VCaP (cell line): ENCODE data around the gene LEMD2.

Source experiments
- H3K27ac ChIP-seq: fragments of 450-650 bp; 2 replicates; pipeline ENCODE4 v1.5.1; 2017
- TF ChIP-seq, protein P1 (sequence below): fragments of 450-650 bp; conservative IDR thresholded peaks from 2 replicates; pipeline ENCODE4 v1.5.1; 2017; ENCODE audit warnings: mild to moderate bottlenecking, moderate library complexity

Gene LEMD2

DNA sequence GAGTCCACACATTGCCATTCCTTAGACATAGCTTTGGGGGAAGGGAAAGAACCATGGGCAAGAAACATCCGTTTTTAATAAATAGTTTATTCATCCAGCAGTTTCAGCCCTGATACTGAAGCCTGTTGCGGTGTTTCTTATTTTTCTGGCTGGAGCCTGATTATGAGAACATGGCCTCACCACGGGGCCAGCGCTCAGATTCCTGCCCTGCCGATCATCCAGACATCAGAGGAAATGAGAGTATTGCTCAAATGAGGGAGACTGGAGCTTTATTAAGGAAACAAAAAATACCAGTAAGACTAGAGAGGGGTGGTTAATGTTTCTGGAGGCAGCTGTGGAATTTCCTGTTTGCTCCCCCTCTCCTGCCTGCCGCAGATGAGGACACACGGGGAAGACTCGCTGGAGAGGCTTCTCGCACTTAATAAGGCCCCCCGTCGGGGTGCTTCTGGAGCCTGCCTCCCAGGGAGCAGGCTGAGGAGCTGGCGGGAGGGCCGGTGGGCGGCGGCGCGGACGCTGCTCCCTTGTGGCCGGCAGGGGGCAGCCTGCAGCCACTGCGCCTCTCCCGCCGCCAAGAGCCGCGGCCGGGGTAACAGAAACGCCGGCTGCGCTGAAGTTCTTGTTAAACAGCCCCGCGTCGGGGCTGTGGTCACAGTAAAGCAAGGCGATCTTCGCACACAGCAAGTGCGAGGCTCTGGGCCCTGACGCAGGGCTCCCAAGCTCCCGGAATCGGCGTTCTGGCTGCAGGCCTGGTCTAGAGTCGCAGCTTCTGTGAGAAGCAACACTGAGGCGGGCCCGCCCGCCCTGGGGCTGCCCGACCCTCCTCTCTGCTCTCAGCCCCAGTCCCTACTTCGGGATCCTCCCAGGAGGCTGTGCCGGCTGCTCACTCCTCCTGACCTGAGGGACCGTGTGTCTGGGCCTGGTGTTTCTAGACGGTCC is 17.5 kb downstream of the LEMD2 start:
- TF ChIP-seq, protein P1, sequence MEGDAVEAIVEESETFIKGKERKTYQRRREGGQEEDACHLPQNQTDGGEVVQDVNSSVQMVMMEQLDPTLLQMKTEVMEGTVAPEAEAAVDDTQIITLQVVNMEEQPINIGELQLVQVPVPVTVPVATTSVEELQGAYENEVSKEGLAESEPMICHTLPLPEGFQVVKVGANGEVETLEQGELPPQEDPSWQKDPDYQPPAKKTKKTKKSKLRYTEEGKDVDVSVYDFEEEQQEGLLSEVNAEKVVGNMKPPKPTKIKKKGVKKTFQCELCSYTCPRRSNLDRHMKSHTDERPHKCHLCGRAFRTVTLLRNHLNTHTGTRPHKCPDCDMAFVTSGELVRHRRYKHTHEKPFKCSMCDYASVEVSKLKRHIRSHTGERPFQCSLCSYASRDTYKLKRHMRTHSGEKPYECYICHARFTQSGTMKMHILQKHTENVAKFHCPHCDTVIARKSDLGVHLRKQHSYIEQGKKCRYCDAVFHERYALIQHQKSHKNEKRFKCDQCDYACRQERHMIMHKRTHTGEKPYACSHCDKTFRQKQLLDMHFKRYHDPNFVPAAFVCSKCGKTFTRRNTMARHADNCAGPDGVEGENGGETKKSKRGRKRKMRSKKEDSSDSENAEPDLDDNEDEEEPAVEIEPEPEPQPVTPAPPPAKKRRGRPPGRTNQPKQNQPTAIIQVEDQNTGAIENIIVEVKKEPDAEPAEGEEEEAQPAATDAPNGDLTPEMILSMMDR, result peak; percentile 88
- H3K27ac ChIP-seq, result no peak overlapping the region

DNA sequence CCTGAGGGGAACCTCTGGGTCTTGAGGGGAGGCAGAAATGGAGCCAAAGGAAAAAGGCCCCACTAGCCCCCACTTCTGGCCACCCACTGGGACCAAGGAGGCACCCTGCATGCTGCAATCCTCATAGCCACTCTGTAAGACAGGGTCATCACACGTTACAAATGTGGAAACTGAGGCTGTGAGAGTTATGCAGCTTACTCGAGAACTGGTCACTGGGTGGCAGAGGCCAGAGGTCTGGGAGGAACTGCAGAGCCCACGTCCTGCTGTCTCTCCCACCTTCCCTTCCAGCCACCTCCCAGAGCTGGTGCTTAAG is 18.1 kb downstream of the LEMD2 start:
- peak overlapping the region; percentile 12; the same call in 1 of the 2 replicates for H3K27ac ChIP-seq
- TF ChIP-seq, protein P1, result no peak

DNA sequence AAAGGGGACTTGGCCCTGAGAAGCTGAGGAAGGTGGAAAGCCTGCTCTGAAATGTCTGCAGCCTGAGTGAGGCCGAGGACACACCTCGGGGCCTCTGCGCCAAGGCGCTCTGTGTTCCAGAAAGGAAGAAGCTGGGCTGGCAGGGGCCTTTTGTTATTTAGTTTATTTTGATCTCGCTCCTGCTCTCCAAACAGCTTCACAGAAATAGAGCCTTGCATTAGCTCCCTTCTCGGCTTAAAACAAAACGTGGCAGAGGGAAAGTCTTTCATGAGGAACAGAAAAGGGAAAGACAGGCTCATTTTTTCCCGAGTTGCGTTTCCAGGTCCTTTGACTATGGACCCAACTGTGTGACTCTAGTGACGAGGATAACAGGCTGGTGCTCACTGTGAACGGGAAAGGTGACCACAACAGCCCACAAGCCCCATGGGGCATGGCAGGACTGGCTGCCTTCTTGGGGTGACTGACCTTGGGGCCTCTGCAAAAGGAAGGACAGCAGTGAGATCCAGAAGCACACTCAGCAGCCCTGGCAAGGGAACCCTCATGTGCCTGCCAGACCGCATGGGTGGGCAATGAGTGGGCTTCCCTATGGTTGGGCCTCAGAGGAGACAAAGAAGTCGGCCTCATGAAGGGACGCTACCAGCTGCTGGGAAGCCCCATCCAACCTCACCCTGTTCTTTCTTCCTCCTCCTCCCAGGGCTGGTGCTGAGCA is 18.7 kb downstream of the LEMD2 start:
- TF ChIP-seq, protein P1, result no peak
- peak overlapping the region; percentile 12; the same call in 1 of the 2 replicates for H3K27ac ChIP-seq

- TF ChIP-seq, protein P1, result no peak
- H3K27ac ChIP-seq, result peak overlapping the region; percentile 60
Observed at GRCh38 chr6:33769248-33769821, 19.6 kb downstream of the LEMD2 start.

- TF ChIP-seq, protein P1, result peak; percentile 100
- peak overlapping the region; percentile 60 for H3K27ac ChIP-seq
Observed at GRCh38 chr6:33768644-33769120, 20.2 kb downstream of the LEMD2 start.

DNA sequence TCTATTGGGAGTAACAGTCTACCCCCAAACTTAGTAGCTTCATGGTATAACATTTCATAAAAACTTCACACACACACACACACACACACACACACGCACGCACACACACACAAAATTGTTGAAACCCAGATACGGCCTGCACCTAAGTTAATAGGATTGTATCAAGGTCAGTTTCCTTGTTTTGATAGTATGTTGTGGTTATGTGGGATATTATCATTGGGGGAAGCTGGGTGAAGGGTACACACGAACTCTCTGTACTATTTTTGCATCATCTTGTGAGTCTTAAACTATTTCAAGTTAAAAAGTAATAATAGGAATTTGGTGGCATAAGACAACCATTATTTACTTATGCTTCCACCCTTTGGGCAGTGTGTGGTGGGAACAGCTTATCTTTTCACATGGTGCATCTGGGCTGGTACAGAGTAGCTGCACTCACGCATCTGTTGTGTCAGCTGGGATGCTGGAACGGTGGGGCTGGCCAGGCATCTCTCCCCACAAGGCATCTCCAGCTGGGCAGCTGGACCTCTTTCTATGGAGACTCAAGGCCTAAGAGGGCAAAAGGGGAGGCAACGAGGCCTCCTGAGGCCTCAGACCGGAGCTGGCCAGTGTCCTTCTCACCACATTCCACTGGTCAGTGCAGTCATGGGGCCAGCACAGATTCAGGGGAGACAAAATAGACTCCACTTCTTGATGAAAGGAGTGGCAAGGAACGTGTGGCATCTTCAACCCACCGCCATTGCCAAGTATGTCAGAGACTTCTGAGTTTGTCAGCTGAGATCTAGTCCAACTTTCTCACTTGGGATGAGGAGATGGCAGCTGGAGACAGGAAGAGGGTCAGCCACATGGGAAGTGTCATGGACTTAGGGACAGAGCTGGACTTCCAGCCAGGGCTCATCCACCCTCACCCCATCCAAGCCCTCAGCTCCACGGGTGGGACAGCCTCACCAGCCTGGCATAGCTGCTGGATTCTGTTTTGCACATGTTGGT is 21.7 kb downstream of the LEMD2 start:
- H3K27ac ChIP-seq, result no peak overlapping the region
- TF ChIP-seq, protein P1, result no peak
